ENCODE results near the gene LGALS9C.
"Not testable (repeated sequence)": the region's sequence is repeated elsewhere in the genome, so short reads cannot be mapped to it uniquely, and the experiment has no call there.

LGALS9C gene

GRCh38 chr17:18478977-18479595, 2.5 kb downstream of the LGALS9C start:
- DNase-seq = not testable (repeated sequence)

GRCh38 chr17:18481775-18482174, 5.2 kb downstream of the LGALS9C start:
- not testable (repeated sequence) for DNase-seq

GRCh38 chr17:18485936-18486464, 9.4 kb downstream of the LGALS9C start:
- not testable (repeated sequence) for DNase-seq

GRCh38 chr17:18487633-18488032, 11.0 kb downstream of the LGALS9C start:
- DNase-seq = not testable (repeated sequence)

- DNase-seq = not testable (repeated sequence)
Observed at GRCh38 chr17:18488622-18489021, 12.0 kb downstream of the LGALS9C start.

- DNase-seq = not testable (repeated sequence)
Observed at GRCh38 chr17:18490016-18490415, 13.4 kb downstream of the LGALS9C start.

- DNase-seq = not testable (repeated sequence)
Observed at GRCh38 chr17:18492712-18493480, 16.3 kb downstream of the LGALS9C start.

GRCh38 chr17:18494250-18494768, 17.7 kb downstream of the LGALS9C start:
- DNase-seq = not testable (repeated sequence)

GRCh38 chr17:18497044-18497443, 20.5 kb downstream of the LGALS9C start:
- DNase-seq = not testable (repeated sequence)

GRCh38 chr17:18499100-18499499, 22.5 kb downstream of the LGALS9C start:
- not testable (repeated sequence) for DNase-seq

GRCh38 chr17:18499756-18500155, 23.2 kb downstream of the LGALS9C start:
- not testable (repeated sequence) for DNase-seq

- not testable (repeated sequence) for DNase-seq
Observed at GRCh38 chr17:18500281-18500680, 23.7 kb downstream of the LGALS9C start.

- DNase-seq = not testable (repeated sequence)
Observed at GRCh38 chr17:18500816-18501215, 24.2 kb downstream of the LGALS9C start.

GRCh38 chr17:18503221-18503620, 26.6 kb downstream of the LGALS9C start:
- not testable (repeated sequence) for DNase-seq

- not testable (repeated sequence) for DNase-seq
Observed at GRCh38 chr17:18507729-18508128, 31.1 kb downstream of the LGALS9C start.

- DNase-seq = not testable (repeated sequence)
Observed at GRCh38 chr17:18508667-18509066, 32.1 kb downstream of the LGALS9C start.

- not testable (repeated sequence) for DNase-seq
Observed at GRCh38 chr17:18521100-18521499, 44.5 kb downstream of the LGALS9C start.

GRCh38 chr17:18525015-18525414, 48.4 kb downstream of the LGALS9C start:
- DNase-seq = not testable (repeated sequence)

GRCh38 chr17:18526168-18526800, 49.7 kb downstream of the LGALS9C start:
- DNase-seq = not testable (repeated sequence)

GRCh38 chr17:18527354-18527753, 50.8 kb downstream of the LGALS9C start:
- not testable (repeated sequence) for DNase-seq

- DNase-seq = not testable (repeated sequence)
Observed at GRCh38 chr17:18528435-18528834, 51.8 kb downstream of the LGALS9C start.

GRCh38 chr17:18528899-18529500, 52.4 kb downstream of the LGALS9C start:
- not testable (repeated sequence) for DNase-seq

GRCh38 chr17:18530405-18530804, 53.8 kb downstream of the LGALS9C start:
- DNase-seq = not testable (repeated sequence)

Data from NCI-H2029 (cell line).